Activated CD8-positive, alpha-beta T cell treated with anti-CD3 and anti-CD28 coated beads for 36 hours (primary cell): ENCODE data around the gene CHD5. TPM values are rescaled to one million over a fixed set of nuclear protein-coding genes. Genes with fewer than 3 reads are reported as not detected.

ENCODE experiments used
- ATAC-seq: fragments of 200-7000 bp; cut with Tn5 transposase; one replicate; pipeline ENCODE4 v1.10.0; 2021; ENCODE audit warnings: mild to moderate bottlenecking, moderate library complexity
- CTCF ChIA-PET: fragments of 350-600 bp; sonication (Branson Sonifier 250); formaldehyde crosslinking; loops from one replicate; lab custom pipeline; 2021; ENCODE audit warnings: antibody characterized with exemption; lab: Charles Lee
- POLR2A ChIA-PET: fragments of 350-600 bp; sonication (Branson Sonifier 250); formaldehyde crosslinking; loops from one replicate; lab custom pipeline; 2021; ENCODE audit warnings: antibody characterized with exemption; lab: Charles Lee
- DNase-seq: peaks from one replicate; pipeline ENCODE4 v3.0.0-alpha.2; 2020
- H3K27ac Mint-ChIP-seq: one replicate; pipeline ENCODE4 v1.8.0; 2021; ENCODE audit warnings: mild to moderate bottlenecking, mixed read lengths
- H3K27me3 Mint-ChIP-seq: one replicate; pipeline ENCODE4 v1.8.0; 2021; ENCODE audit warnings: mixed read lengths
- H3K36me3 Mint-ChIP-seq: one replicate; pipeline ENCODE4 v1.8.0; 2021; ENCODE audit warnings: low read depth, mixed read lengths
- H3K4me1 Mint-ChIP-seq: one replicate; pipeline ENCODE4 v1.8.0; 2021; ENCODE audit warnings: low read depth, mixed read lengths
- H3K4me3 Mint-ChIP-seq: one replicate; pipeline ENCODE4 v1.8.0; 2021; ENCODE audit warnings: mild to moderate bottlenecking, moderate library complexity, mixed read lengths
- H3K9me3 Mint-ChIP-seq: one replicate; pipeline ENCODE4 v1.8.0; 2021; ENCODE audit warnings: mixed read lengths
- CTCF ChIP-seq: fragments of 200-600 bp; IDR thresholded peaks from one replicate; pipeline ENCODE4 v1.8.0; 2022; ENCODE audit warnings: antibody characterized with exemption, mild to moderate bottlenecking
- intact Hi-C: fragments of 100-400 bp; cut with micrococcal nuclease; formaldehyde crosslinking; loops from one replicate; pipeline ENCODE4 v1.10.0; 2022
- total RNA-seq, 2 experiments: library from RNA; stranded (reverse); gene quantifications; one replicate each; pipeline ENCODE4 v1.2.3, GENCODE V29; 2021

Gene CHD5
- total RNA-seq, 2 experiments from 2014 or later = 0.61 to 0.63 TPM

GRCh38 chr1:6145396-6145750 lies 34.7 kb downstream of the CHD5 start:
- intact Hi-C loops = no loop called here
- ChIA-PET POLR2A (no interaction called here), CTCF (interaction anchor here (1.0 kb wide), 2 partner anchors 10 to 102 kb away, joined by 3 read pairs; no protein-coding TSS in a partner anchor)
- Mint-ChIP-seq H3K4me1 (peaks cover 3% of the 10 kb centered on the region), H3K4me3 (no peak overlapping the region), H3K27me3 (peaks cover 6% of the 10 kb centered on the region), H3K36me3 (no peaks in the 10 kb centered on the region), H3K27ac (no peak overlapping the region), H3K9me3 (no peaks in the 10 kb centered on the region)
- DNase-seq = no peak
- no peak for TF ChIP-seq CTCF
- no peak for ATAC-seq

- Mint-ChIP-seq H3K27ac (no peak overlapping the region), H3K27me3 (peaks cover 6% of the 10 kb centered on the region), H3K36me3 (no peaks in the 10 kb centered on the region), H3K4me1 (peaks cover 3% of the 10 kb centered on the region), H3K4me3 (no peak overlapping the region), H3K9me3 (no peaks in the 10 kb centered on the region)
- DNase-seq = no peak
- ChIA-PET CTCF (interaction anchor here (1.0 kb wide), 1 partner anchor 9 kb away, joined by 3 read pairs; no protein-coding TSS in a partner anchor), POLR2A (interaction anchor here (0.7 kb wide), 1 partner anchor 42 kb away, joined by 3 read pairs; no protein-coding TSS in a partner anchor)
- ATAC-seq = no peak
- intact Hi-C loops = no loop called here
- no peak for TF ChIP-seq CTCF
These were observed 35.3 kb downstream of the CHD5 start for GRCh38 chr1:6144647-6145395.

- TF ChIP-seq CTCF = no peak
- Mint-ChIP-seq H3K27me3 (peaks cover 6% of the 10 kb centered on the region), H3K9me3 (no peaks in the 10 kb centered on the region), H3K4me1 (peaks cover 3% of the 10 kb centered on the region), H3K36me3 (no peaks in the 10 kb centered on the region), H3K4me3 (no peak overlapping the region), H3K27ac (no peak overlapping the region)
- intact Hi-C loops = no loop called here
- DNase-seq = no peak
- POLR2A ChIA-PET = interaction anchor here (0.7 kb wide), 1 partner anchor 42 kb away, joined by 3 read pairs; no protein-coding TSS in a partner anchor
- CTCF ChIA-PET = interaction anchor here (1.1 kb wide), 1 partner anchor 9 kb away, joined by 3 read pairs; no protein-coding TSS in a partner anchor
- no peak for ATAC-seq
These were observed 35.9 kb downstream of the CHD5 start for GRCh38 chr1:6144175-6144574.

DNA sequence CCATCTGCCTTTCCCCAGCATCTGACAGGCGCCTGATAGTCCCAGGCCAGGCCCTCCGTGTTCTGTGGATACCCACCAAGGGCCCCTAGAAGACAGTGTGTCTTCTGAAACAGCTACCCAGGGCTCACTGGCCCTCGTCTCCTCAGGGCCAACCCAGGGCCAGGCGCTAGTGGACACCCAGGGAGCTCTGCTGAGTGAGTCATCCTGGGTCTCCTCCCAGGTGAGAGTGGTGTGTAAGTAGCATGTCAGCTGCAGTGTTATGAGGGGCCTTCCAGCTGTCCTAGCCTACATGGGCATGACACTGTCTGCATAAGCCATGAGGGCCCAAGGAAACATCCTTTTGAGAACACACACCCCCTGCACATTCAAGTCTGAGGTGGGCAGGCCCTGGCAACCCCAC lies 36.7 kb downstream of the CHD5 start:
- Mint-ChIP-seq H3K27ac (no peak overlapping the region), H3K4me1 (peaks cover 2% of the 10 kb centered on the region), H3K27me3 (peaks cover 4% of the 10 kb centered on the region), H3K4me3 (no peak overlapping the region), H3K9me3 (no peaks in the 10 kb centered on the region), H3K36me3 (no peaks in the 10 kb centered on the region)
- CTCF ChIA-PET = interaction anchor here (1.1 kb wide), 1 partner anchor 10 kb away, joined by 3 read pairs; no protein-coding TSS in a partner anchor
- intact Hi-C loops = no loop called here
- POLR2A ChIA-PET = no interaction called here
- no peak for ATAC-seq
- no peak for TF ChIP-seq CTCF
- no peak for DNase-seq

DNA sequence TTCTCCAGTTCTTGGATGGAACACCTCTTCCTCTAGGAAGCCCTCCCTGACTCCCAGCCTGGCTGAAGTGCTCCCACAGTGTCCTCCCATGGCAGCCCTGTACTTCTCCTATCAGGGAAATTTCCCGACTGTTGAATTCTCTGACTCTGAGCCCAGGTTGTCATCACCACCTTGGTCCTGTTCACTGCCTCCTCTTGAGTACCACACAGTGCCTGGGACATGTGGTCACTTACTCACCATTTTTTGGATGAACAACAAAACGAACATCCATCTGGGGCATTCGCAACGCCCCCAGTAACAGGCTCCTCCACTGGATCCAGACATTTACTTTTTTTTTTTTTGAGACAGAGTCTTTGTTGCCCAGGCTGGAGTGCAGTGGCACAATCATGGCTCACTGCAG lies 37.4 kb downstream of the CHD5 start:
- H3K36me3 Mint-ChIP-seq = no peaks in the 10 kb centered on the region
- ChIA-PET POLR2A (no interaction called here), CTCF (interaction anchor here (1.1 kb wide), 1 partner anchor 11 kb away, joined by 3 read pairs; no protein-coding TSS in a partner anchor)

More for the DNA sequence above, 37.4 kb downstream of the CHD5 start:
- Mint-ChIP-seq H3K4me3 (no peak overlapping the region), H3K4me1 (no peaks in the 10 kb centered on the region), H3K27ac (no peak overlapping the region), H3K27me3 (peaks cover 2% of the 10 kb centered on the region), H3K9me3 (no peaks in the 10 kb centered on the region)
- no peak for TF ChIP-seq CTCF
- intact Hi-C loops = no loop called here
- ATAC-seq = no peak
- no peak for DNase-seq
